Measurements from ENCODE around the gene SDCCAG8.

The SDCCAG8 gene

GRCh38 chr1:243465738-243466137, 209.9 kb downstream of the SDCCAG8 start:
- DNase-seq = no peak

- DNase-seq = no peak
Measured at GRCh38 chr1:243469497-243469896, 213.7 kb downstream of the SDCCAG8 start.

- DNase-seq = no peak
Measured at GRCh38 chr1:243470502-243470901, 214.7 kb downstream of the SDCCAG8 start.

- no peak for DNase-seq
Measured at GRCh38 chr1:243471026-243471685, 215.3 kb downstream of the SDCCAG8 start.

- no peak for DNase-seq
Measured at GRCh38 chr1:243471754-243472745, 216.2 kb downstream of the SDCCAG8 start.

- DNase-seq = no peak
Measured at GRCh38 chr1:243473227-243474135, 217.6 kb downstream of the SDCCAG8 start.

GRCh38 chr1:243474136-243474881, 218.5 kb downstream of the SDCCAG8 start:
- DNase-seq = no peak

- no peak for DNase-seq
Measured at GRCh38 chr1:243474906-243475305, 219.1 kb downstream of the SDCCAG8 start.

GRCh38 chr1:243475966-243476365, 220.1 kb downstream of the SDCCAG8 start:
- DNase-seq = no peak

- no peak for DNase-seq
Measured at GRCh38 chr1:243477731-243478290, 222.0 kb downstream of the SDCCAG8 start.

- no peak for DNase-seq
Measured at GRCh38 chr1:243481101-243481500, 225.3 kb downstream of the SDCCAG8 start.

- no peak for DNase-seq
Measured at GRCh38 chr1:243482141-243483022, 226.5 kb downstream of the SDCCAG8 start.

- DNase-seq = no peak
Measured at GRCh38 chr1:243483071-243483771, 227.4 kb downstream of the SDCCAG8 start.

GRCh38 chr1:243483952-243484351, 228.1 kb downstream of the SDCCAG8 start:
- no peak for DNase-seq

GRCh38 chr1:243487036-243487648, 231.3 kb downstream of the SDCCAG8 start:
- no peak for DNase-seq

GRCh38 chr1:243487649-243488227, 231.9 kb downstream of the SDCCAG8 start:
- DNase-seq = no peak

GRCh38 chr1:243488459-243489157, 232.8 kb downstream of the SDCCAG8 start:
- DNase-seq = no peak

- DNase-seq = no peak
Measured at GRCh38 chr1:243489158-243489527, 233.3 kb downstream of the SDCCAG8 start.
